Smooth muscle cell (in vitro differentiated cells): ENCODE results near the gene IL20RB. TPM values are rescaled to one million over a fixed set of nuclear protein-coding genes. Genes with fewer than 3 reads are reported as not detected.

Source experiments
- DNase-seq: peaks from one replicate; lab custom pipeline; 2025; ENCODE audit not compliant: unreplicated experiment; lab: John Stamatoyannopoulos, UW
- H2AFZ ChIP-seq: fragments of 200-600 bp; sonication (generic); 2 replicates; pipeline ENCODE4 v1.6.0; 2016; ENCODE audit warnings: antibody characterized with exemption, low read depth, mild to moderate bottlenecking
- H3F3A ChIP-seq: fragments of 200-600 bp; sonication (generic); 2 replicates; pipeline ENCODE4 v1.6.0; 2017; ENCODE audit warnings: antibody characterized with exemption, low read depth
- H3K27ac ChIP-seq: fragments of 200-600 bp; sonication (generic); 2 replicates; pipeline ENCODE4 v1.5.1; 2016; ENCODE audit warnings: low read depth, mild to moderate bottlenecking
- H3K27me3 ChIP-seq: fragments of 200-600 bp; sonication (generic); 2 replicates; pipeline ENCODE4 v1.6.1; 2016; ENCODE audit warnings: low read depth, mild to moderate bottlenecking
- H3K36me3 ChIP-seq: fragments of 200-600 bp; sonication (generic); 2 replicates; pipeline ENCODE4 v1.5.1; 2016; ENCODE audit warnings: low read depth
- H3K4me1 ChIP-seq: fragments of 200-600 bp; sonication (generic); 2 replicates; pipeline ENCODE4 v1.5.1; 2016; ENCODE audit warnings: low read depth
- H3K4me2 ChIP-seq: fragments of 200-600 bp; sonication (generic); 2 replicates; pipeline ENCODE4 v1.6.0; 2016; ENCODE audit warnings: mild to moderate bottlenecking
- H3K4me3 ChIP-seq: fragments of 200-600 bp; sonication (generic); 2 replicates; pipeline ENCODE4 v1.5.1; 2016; ENCODE audit warnings: mild to moderate bottlenecking
- H3K79me2 ChIP-seq: fragments of 200-600 bp; sonication (generic); 2 replicates; pipeline ENCODE4 v1.6.0; 2016; ENCODE audit warnings: low read depth, mild to moderate bottlenecking
- H3K9ac ChIP-seq: fragments of 200-600 bp; sonication (generic); 2 replicates; pipeline ENCODE4 v1.6.0; 2016; ENCODE audit warnings: low read depth
- H3K9me3 ChIP-seq: fragments of 200-600 bp; sonication (generic); replicated peaks from 2 replicates; pipeline ENCODE4 v1.5.1; 2016; ENCODE audit warnings: low read depth
- H4K20me1 ChIP-seq: fragments of 200-600 bp; sonication (generic); 2 replicates; pipeline ENCODE4 v1.6.0; 2016; ENCODE audit warnings: low read depth
- WGBS: methylation state at CpG from one replicate; pipeline ENCODE4 v1.1.7; 2016; ENCODE audit warnings: low lambda C conversion rate; 5-methylcytosine and 5-hydroxymethylcytosine counted together
- polyA plus RNA-seq: library from polyadenylated mRNA; unstranded; fragments of >200 nt; fragmentation: Nextera tagmentation; extraction: Ambion mirVana; gene quantifications from 2 replicates; pipeline ENCODE4 v1.2.1, GENCODE V29; 2016
- total RNA-seq: library from RNA; depleted of rRNA; stranded (reverse); fragments of >200 nt; gene quantifications from 2 replicates; pipeline ENCODE4 v1.2.3, GENCODE V29; 2014
- TF ChIP-seq, protein P1 (sequence below): fragments of 200-600 bp; sonication (generic); IDR thresholded peaks from 2 replicates; pipeline ENCODE4 v1.5.1; 2017; ENCODE audit warnings: borderline replicate concordance, mild to moderate bottlenecking, antibody characterized with exemption; ENCODE audit not compliant: insufficient read depth, poor library complexity, severe bottlenecking

The IL20RB gene
- total and polyA plus RNA-seq, 2 experiments from 2014 or later = 1.7 TPM

GRCh38 chr3:136974670-136975069 is 16.9 kb downstream of the IL20RB start:
- TF ChIP-seq, protein P1, sequence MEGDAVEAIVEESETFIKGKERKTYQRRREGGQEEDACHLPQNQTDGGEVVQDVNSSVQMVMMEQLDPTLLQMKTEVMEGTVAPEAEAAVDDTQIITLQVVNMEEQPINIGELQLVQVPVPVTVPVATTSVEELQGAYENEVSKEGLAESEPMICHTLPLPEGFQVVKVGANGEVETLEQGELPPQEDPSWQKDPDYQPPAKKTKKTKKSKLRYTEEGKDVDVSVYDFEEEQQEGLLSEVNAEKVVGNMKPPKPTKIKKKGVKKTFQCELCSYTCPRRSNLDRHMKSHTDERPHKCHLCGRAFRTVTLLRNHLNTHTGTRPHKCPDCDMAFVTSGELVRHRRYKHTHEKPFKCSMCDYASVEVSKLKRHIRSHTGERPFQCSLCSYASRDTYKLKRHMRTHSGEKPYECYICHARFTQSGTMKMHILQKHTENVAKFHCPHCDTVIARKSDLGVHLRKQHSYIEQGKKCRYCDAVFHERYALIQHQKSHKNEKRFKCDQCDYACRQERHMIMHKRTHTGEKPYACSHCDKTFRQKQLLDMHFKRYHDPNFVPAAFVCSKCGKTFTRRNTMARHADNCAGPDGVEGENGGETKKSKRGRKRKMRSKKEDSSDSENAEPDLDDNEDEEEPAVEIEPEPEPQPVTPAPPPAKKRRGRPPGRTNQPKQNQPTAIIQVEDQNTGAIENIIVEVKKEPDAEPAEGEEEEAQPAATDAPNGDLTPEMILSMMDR = no peak
- Histone ChIP-seq H3K4me1 (no peaks in the 10 kb centered on the region), H3K4me2 (no peak overlapping the region), H3K79me2 (no peaks in the 10 kb centered on the region), H3K36me3 (no peaks in the 10 kb centered on the region), H3K9ac (no peak overlapping the region), H2AFZ (no peak overlapping the region), H3F3A (no peaks in the 10 kb centered on the region), H3K9me3 (no peaks in the 10 kb centered on the region), H4K20me1 (no peaks in the 10 kb centered on the region), H3K27me3 (no peaks in the 10 kb centered on the region), H3K27ac (no peak overlapping the region), H3K4me3 (no peak overlapping the region)
- 70% methylated on average over 2 of the region's 2 CpGs for WGBS
- DNase-seq = no peak

- Histone ChIP-seq H3K79me2 (no peaks in the 10 kb centered on the region), H3K27ac (no peak overlapping the region), H3K4me3 (no peak overlapping the region), H3K4me2 (no peak overlapping the region), H2AFZ (no peak overlapping the region), H3K27me3 (no peaks in the 10 kb centered on the region), H3K36me3 (no peaks in the 10 kb centered on the region), H3K4me1 (no peaks in the 10 kb centered on the region), H3K9ac (no peak overlapping the region), H3F3A (no peaks in the 10 kb centered on the region), H4K20me1 (no peaks in the 10 kb centered on the region), H3K9me3 (no peaks in the 10 kb centered on the region)
- TF ChIP-seq, protein P1 = no peak
- DNase-seq = no peak
These were observed 21.4 kb downstream of the IL20RB start for GRCh38 chr3:136979204-136979603.

GRCh38 chr3:136979684-136980083 is 21.9 kb downstream of the IL20RB start:
- H3K79me2 ChIP-seq = no peaks in the 10 kb centered on the region
- no peak overlapping the region for H3K27ac ChIP-seq
- WGBS = 64% methylated on average over 3 of the region's 3 CpGs
- no peaks in the 10 kb centered on the region for H4K20me1 ChIP-seq
- TF ChIP-seq, protein P1 = no peak
- DNase-seq = no peak
- H3K4me3 ChIP-seq = no peak overlapping the region
- H2AFZ ChIP-seq = no peak overlapping the region
- H3K36me3 ChIP-seq = no peaks in the 10 kb centered on the region
- no peaks in the 10 kb centered on the region for H3K9me3 ChIP-seq
- H3K4me1 ChIP-seq = no peaks in the 10 kb centered on the region
- H3K4me2 ChIP-seq = no peak overlapping the region
- H3K27me3 ChIP-seq = no peaks in the 10 kb centered on the region
- H3K9ac ChIP-seq = no peak overlapping the region
- H3F3A ChIP-seq = no peaks in the 10 kb centered on the region

GRCh38 chr3:136982033-136982432 is 24.2 kb downstream of the IL20RB start:
- Histone ChIP-seq H3K4me1 (no peaks in the 10 kb centered on the region), H2AFZ (no peak overlapping the region), H3K4me3 (no peak overlapping the region), H3K27me3 (no peaks in the 10 kb centered on the region), H3K79me2 (no peaks in the 10 kb centered on the region), H4K20me1 (no peaks in the 10 kb centered on the region), H3K4me2 (no peak overlapping the region), H3K9me3 (no peaks in the 10 kb centered on the region), H3K36me3 (no peaks in the 10 kb centered on the region), H3K9ac (no peak overlapping the region), H3K27ac (no peak overlapping the region), H3F3A (no peaks in the 10 kb centered on the region)
- TF ChIP-seq, protein P1 = no peak
- WGBS = 94% methylated on average over 5 of the region's 5 CpGs
- no peak for DNase-seq
